ENCODE measurements around the gene NOTCH1. TPM values are rescaled to one million over a fixed set of nuclear protein-coding genes. Genes with fewer than 3 reads are reported as not detected.
A peak's percentile ranks its signal among the peaks of the same experiment; 100 is the strongest.

NOTCH1 gene
- total RNA-seq, 4 donors from 2014 or later = 48.6 to 90.6 (median 58.8) TPM

DNA sequence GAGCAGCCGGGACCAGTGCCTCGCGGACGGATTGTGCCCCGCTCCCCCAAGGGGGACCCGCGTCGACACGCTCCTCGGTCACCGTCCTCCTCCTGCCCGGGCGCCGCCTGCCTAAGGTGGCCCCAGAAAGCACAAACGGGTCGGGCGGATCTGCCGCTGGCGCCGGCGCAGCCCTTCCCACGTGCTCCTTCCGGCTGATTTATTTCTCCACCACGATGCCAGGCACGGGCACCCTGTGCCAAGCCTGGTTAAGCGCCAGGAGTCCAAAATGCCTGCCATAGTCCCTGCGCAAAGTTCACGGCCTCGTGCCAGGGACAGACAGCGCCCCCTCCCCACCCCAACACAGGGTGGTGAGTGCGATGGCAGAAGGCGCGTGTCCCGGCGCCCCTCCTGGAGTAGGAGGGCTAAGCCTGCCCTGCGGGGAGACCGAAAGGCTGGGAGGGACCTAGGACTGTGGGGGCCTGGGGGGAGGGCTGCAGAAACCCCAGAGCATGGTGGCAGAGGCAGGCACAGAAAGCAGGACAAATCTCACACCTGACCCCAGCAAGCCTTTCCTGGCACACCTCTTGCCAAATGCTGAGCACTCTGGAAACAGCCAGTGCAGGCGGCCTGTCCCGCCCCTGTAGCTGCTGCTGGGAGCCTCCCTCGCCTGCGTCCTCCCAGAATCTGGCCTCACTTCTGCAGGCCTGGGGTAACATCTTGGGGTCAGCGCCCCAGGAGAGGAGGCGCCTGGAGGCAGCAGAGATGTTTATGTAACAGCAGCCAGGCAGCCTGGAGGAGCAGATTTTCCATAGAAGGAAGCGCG, 1.1 kb upstream of the NOTCH1 start:
- intact Hi-C loops (cut with DNase I) = no loop called here
- Histone ChIP-seq H3K36me3 (peaks cover 0 to 20% (median 8%) of the 10 kb centered on the region in 4 donors), H3K9me3 (no peaks in the 10 kb centered on the region), H3K27me3 (no peaks in the 10 kb centered on the region), H3K4me3 (peak overlapping the region; percentile 90 to 98 (median 95)), H3K4me1 (peaks cover 63 to 87% (median 83%) of the 10 kb centered on the region in 4 donors), H3K27ac (replicated peaks in 1 of 4) (peak overlapping the region; percentile 95 to 99 (median 98))
- TF ChIP-seq EP300 (IDR thresholded peaks at IDR 0.05) = no peak
- peak in 1 of 2 donors; percentile 81 for TF ChIP-seq POLR2AphosphoS5 (IDR thresholded peaks at IDR 0.05)
- TF ChIP-seq, protein P1, sequence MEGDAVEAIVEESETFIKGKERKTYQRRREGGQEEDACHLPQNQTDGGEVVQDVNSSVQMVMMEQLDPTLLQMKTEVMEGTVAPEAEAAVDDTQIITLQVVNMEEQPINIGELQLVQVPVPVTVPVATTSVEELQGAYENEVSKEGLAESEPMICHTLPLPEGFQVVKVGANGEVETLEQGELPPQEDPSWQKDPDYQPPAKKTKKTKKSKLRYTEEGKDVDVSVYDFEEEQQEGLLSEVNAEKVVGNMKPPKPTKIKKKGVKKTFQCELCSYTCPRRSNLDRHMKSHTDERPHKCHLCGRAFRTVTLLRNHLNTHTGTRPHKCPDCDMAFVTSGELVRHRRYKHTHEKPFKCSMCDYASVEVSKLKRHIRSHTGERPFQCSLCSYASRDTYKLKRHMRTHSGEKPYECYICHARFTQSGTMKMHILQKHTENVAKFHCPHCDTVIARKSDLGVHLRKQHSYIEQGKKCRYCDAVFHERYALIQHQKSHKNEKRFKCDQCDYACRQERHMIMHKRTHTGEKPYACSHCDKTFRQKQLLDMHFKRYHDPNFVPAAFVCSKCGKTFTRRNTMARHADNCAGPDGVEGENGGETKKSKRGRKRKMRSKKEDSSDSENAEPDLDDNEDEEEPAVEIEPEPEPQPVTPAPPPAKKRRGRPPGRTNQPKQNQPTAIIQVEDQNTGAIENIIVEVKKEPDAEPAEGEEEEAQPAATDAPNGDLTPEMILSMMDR (IDR thresholded peaks at IDR 0.05) = no peak
- TF ChIP-seq POLR2A (IDR thresholded peaks at IDR 0.05; ENCODE audit: low read depth) = no peak
- WGBS = 0% methylated on average over 8 of the region's 45 CpGs
- DNase-seq (ENCODE audit: extremely low spot score) = peak; percentile 94

DNA sequence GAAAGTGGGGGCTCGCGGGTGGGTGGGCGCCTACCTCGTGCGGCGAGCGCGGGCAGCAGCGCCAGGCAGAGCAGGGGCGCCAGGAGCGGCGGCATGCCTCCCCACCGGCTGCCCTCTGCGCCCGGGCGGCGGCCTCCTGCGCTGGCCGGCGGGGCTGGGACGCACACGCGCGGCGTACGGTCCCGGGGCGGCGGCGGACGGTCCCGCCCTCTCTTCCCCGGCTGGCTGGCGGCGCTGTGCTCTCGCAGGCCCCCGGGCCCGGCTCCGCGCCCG, 220 bp downstream of the NOTCH1 start:
- WGBS = no CpG with 5 or more reads among the region's 41 CpGs
- no peak for DNase-seq (ENCODE audit: extremely low spot score)
- no peaks in the 10 kb centered on the region for H3K27me3 ChIP-seq
- peak overlapping the region; percentile 90 to 98 (median 95) for H3K4me3 ChIP-seq
- TF ChIP-seq POLR2AphosphoS5 (IDR thresholded peaks at IDR 0.05) (no peak), POLR2A (IDR thresholded peaks at IDR 0.05; ENCODE audit: low read depth) (no peak), EP300 (IDR thresholded peaks at IDR 0.05) (no peak)
- TF ChIP-seq, protein P1 (IDR thresholded peaks at IDR 0.05) = peak in 1 of 3 experiments; percentile 16
- no peaks in the 10 kb centered on the region for H3K9me3 ChIP-seq
- H3K27ac ChIP-seq (replicated peaks in 1 of 4) = peak overlapping the region; percentile 95 to 99 (median 98)
- intact Hi-C loops (cut with DNase I) = no loop called here
- H3K4me1 ChIP-seq = peaks cover 63 to 87% (median 83%) of the 10 kb centered on the region in 4 donors
- peaks cover 0 to 30% (median 11%) of the 10 kb centered on the region in 4 donors for H3K36me3 ChIP-seq

DNA sequence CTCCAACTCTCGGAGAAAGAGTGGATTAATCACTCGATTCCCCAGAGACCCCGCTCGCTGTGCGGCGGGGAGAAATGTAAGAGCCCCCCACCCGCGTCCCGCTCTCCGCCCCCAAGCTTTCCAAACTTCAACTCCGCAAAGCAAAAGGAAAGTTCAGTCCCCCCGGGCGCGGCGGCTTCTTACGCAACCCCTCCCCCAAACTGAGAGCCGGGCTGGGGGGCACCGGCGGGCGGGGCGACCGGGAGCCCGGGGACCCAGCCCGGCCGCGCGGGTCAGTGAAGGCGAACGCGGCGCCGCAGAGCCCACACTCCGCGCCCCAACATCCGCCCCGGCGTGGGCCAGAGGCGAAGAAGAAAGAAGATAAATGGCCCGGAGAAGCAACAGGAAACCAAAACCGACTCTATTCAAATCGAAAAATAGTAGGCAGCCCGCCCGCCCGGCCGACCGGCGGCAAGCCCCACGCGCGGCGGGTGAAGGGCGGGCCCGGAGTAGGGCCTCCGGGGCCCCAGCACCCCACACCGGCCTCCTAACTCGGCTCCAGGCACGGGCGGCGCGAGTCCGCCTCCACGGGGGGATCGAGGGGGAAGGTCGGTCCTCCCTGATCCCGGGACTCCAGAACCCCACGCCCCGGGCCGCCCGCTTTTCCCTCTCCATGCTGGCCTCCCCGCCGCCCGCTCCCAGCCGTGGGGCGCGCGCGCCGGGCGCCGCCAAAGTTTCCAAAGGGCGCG, 720 bp downstream of the NOTCH1 start:
- DNase-seq (ENCODE audit: extremely low spot score) = no peak
- Histone ChIP-seq H3K9me3 (no peaks in the 10 kb centered on the region), H3K4me3 (peak overlapping the region; percentile 90 to 98 (median 95)), H3K27me3 (no peaks in the 10 kb centered on the region), H3K36me3 (peaks cover 0 to 30% (median 11%) of the 10 kb centered on the region in 4 donors), H3K27ac (replicated peaks in 1 of 4) (peak overlapping the region; percentile 95 to 99 (median 98)), H3K4me1 (peaks cover 63 to 87% (median 83%) of the 10 kb centered on the region in 4 donors)
- intact Hi-C loops (cut with DNase I) = no loop called here
- no peak for TF ChIP-seq POLR2AphosphoS5 (IDR thresholded peaks at IDR 0.05)
- no peak for TF ChIP-seq EP300 (IDR thresholded peaks at IDR 0.05)
- no peak for TF ChIP-seq POLR2A (IDR thresholded peaks at IDR 0.05; ENCODE audit: low read depth)
- TF ChIP-seq, protein P1 (IDR thresholded peaks at IDR 0.05) = no peak
- WGBS = 0% methylated on average over 3 of the region's 82 CpGs

DNA sequence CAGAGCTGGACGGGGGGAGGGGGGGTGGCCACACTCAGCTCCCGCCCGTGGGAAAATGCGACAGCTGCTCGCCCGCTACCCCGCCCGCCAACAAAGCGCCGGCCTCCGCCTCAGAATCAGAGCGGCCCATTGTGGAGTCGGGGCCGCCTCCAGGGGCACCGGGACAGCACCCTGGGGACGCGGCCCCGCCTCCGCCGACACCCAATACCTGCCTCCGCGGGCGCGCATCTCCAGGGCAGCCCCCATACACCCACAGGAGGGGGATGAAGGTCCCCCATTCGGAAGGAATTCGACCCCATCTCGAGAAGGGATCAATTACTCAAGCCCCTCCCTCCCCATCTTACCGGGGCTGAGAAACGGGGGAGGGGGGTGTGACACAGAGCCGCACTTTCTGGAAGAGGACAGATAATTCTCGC, 1.3 kb downstream of the NOTCH1 start:
- Histone ChIP-seq H3K27me3 (no peaks in the 10 kb centered on the region), H3K4me1 (peaks cover 63 to 87% (median 83%) of the 10 kb centered on the region in 4 donors), H3K36me3 (peaks cover 0 to 30% (median 11%) of the 10 kb centered on the region in 4 donors), H3K9me3 (no peaks in the 10 kb centered on the region), H3K27ac (replicated peaks in 1 of 4) (peak overlapping the region; percentile 95 to 99 (median 98)), H3K4me3 (peak overlapping the region; percentile 90 to 98 (median 95))
- intact Hi-C loops (cut with DNase I) = no loop called here
- TF ChIP-seq POLR2AphosphoS5 (IDR thresholded peaks at IDR 0.05) (peak in 1 of 2 donors; percentile 35), POLR2A (IDR thresholded peaks at IDR 0.05; ENCODE audit: low read depth) (no peak)
- WGBS = under 1% methylated on average over 26 of the region's 31 CpGs
- DNase-seq (ENCODE audit: extremely low spot score) = no peak
